MM.1S (cell line): ENCODE data around the gene SETD1A.

Source experiments
- EZH2 ChIP-seq: fragments of 300-600 bp; sonication (generic); optimal IDR thresholded peaks from 2 replicates; pipeline ENCODE3; 2017; ENCODE audit warnings: low read depth, mild to moderate bottlenecking, antibody characterized with exemption, low read length, mixed read lengths
- EZH2phosphoT487 ChIP-seq: fragments of 300-600 bp; sonication (generic); IDR thresholded peaks from 2 replicates; pipeline ENCODE4 v1.6.1; 2018; ENCODE audit warnings: antibody characterized with exemption, low read length
- TF ChIP-seq, protein P1 (sequence below): fragments of 300-600 bp; sonication (generic); IDR thresholded peaks from 2 replicates; pipeline ENCODE4 v1.5.1; 2016; ENCODE audit warnings: antibody characterized with exemption, low read length, mixed read lengths

DNA sequence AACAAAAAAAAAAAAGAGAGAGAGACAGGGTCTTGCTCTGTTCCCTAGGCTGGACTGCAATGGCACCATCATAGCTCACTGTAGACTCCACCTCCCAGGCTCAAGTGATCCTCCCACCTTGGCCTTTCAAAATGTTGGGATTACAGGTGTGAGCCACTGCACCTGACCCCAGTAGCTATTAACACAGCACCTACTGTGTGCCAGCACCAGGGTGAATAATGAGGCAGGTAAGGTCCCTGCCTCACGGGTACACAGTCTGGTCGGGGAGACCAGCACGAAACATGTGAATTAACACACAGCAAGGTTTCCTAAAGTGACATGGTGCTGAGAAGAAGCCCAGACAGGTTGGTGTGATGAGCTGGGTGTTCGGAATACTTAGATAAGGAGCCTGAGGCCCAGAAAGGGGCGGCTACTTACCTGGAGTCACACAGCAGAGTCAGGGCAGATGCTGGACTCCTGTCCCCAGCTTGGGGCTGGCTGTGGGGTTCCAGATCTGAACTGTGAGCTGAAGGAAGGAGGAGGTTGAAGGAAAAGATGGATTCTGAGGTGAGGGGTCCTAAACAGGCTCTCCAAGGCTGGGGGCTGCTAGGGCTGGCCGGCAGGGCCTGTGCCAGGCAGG lies 44.7 kb upstream of the SETD1A start:
- TF ChIP-seq, protein P1, sequence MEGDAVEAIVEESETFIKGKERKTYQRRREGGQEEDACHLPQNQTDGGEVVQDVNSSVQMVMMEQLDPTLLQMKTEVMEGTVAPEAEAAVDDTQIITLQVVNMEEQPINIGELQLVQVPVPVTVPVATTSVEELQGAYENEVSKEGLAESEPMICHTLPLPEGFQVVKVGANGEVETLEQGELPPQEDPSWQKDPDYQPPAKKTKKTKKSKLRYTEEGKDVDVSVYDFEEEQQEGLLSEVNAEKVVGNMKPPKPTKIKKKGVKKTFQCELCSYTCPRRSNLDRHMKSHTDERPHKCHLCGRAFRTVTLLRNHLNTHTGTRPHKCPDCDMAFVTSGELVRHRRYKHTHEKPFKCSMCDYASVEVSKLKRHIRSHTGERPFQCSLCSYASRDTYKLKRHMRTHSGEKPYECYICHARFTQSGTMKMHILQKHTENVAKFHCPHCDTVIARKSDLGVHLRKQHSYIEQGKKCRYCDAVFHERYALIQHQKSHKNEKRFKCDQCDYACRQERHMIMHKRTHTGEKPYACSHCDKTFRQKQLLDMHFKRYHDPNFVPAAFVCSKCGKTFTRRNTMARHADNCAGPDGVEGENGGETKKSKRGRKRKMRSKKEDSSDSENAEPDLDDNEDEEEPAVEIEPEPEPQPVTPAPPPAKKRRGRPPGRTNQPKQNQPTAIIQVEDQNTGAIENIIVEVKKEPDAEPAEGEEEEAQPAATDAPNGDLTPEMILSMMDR: no peak
- TF ChIP-seq EZH2phosphoT487 (no peak), EZH2 (no peak)
